DMS 273 (cell line): ENCODE results near the gene BCL2L11.

Experiments used
- DNase-seq: peaks from one replicate; lab custom pipeline; 2025; ENCODE audit not compliant: unreplicated experiment; lab: John Stamatoyannopoulos, UW

The BCL2L11 gene

DNA sequence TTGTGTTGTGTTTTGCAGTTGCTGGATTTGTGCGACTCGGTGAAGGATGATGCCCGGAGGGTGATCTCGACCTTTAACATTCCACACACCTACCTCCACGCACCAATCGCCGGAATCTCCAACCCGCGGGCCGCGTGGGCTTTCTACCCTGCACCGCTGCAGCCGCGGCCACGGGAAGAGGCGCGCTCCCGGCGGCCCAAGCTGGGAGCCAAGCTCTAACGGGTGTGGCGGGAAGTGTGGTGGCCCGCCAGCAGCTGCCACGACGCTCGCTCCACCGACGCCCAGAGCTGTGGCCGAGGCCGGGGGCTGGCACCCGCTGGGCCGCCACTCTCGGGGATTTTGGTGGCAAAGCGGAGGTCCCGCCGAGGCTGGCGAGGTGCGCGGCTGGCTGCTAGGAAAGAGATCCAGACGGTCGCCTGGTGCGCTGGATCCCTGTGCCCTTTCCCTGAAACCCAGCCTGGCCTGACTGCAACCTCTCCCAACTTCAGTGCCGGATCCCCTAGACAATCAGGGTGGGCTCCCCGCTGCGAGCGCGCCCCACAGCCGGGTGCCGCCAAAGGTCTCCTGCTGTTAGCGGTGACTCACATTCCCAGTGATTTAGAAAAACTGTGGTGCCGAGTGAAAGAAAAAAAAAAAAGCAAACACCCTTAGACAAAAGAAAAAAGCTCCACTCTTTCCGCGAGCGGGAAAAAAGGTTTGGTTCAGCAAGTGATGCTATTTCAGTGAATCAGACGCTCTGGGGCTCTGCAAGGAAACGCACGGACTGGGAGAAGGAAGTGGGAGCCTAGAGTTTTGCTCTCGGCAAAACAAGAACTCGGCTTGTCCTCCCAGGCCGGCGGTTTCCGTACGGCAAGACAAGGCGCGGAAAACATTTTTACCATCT is 2.9 kb upstream of the BCL2L11 start:
- peak; percentile 58 for DNase-seq

DNA sequence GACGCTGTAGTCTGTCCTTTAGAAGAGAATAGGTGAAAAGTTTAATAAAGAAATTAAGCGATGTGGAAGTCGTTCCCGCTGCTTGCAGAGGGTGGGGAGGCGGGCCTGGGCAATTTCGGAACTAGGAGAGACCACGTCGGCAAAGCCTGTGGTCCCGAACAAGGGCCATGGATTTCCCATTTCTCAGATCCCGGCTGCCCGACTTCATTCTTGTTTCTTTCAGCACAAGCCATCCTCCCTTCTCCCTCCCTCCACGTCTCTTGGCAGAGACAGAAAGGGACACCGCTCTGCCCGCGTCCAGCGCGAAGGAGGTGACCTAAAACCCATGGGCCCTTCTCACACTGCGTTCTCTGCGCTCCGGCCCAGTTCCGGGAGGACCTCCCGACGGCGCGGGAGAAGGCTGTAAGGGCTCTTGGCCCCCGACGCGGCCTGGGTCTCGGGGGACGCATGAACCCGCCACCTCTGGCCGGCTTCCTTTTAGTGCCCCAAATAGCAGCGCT is 2.2 kb upstream of the BCL2L11 start:
- DNase-seq: no peak

DNA sequence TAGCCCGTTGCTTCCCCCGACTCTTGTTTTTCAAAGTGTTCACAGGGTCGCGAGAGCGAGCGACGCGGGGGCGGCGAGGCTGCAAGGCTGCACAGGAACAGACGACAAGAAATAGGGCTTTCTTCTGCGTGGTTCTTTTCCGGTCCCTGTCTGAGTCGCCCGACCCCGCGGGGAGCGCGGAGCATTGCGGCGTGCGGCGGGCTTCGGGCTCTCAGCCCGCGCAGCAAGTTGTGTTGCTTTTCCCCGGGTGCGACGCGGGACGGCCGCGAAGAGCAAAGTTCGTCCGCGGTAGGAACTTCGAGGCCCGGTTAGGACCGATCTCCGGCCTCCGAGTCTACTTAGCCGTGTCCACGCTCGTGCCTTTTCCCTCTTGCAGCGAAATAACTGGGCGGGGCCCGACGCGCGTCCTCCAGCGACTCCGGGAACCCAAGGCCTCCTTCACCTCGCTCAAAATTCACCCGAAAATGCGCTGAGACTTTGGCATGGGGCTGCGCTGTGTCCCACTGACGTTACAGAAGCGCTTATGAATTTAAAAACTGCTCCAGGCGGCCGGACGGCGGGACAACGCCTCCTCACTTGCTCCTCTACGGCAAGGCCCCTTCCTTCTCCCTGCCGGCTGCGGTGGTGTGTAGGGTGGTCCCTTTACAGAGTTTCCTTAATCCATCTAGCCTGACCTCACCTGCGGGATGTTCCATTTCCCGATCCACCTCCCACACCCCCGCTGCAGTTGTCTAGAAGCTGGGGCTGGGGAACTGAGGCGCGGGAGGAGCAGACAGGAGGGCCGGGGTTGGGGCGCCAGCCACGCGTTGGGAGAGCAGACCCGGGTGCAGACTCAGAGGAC is 1.5 kb upstream of the BCL2L11 start:
- DNase-seq: no peak

DNA sequence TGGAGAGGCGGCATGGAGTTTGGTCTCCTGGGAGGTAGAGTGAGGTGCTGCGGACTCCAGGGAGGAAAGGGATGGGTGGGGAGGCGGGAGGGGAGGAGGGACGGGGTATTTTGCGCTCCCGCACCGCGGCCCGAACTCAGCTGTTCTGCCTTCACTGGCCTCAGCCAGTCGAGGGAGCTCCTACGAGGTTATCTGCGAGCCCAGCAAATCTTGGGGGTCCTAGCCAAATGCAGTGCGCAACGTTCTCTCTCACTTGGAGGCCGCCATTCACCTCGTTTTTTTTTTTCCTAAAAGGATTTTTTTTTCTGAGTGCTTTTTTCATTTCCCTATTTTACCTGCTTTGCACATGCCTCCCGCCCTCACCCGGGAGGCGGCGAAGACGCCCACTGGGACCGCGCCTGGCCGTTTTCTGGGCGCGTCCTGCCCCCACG is 877 bp upstream of the BCL2L11 start:
- no peak for DNase-seq

- DNase-seq: peak; percentile 87
Measured at GRCh38 chr2:111121028-111121827, 514 bp downstream of the BCL2L11 start.

- DNase-seq: peak; percentile 97
Measured at GRCh38 chr2:111121828-111122630, 1.3 kb downstream of the BCL2L11 start.

- DNase-seq: peak; percentile 54
Measured at GRCh38 chr2:111122631-111123421, 2.1 kb downstream of the BCL2L11 start.

DNA sequence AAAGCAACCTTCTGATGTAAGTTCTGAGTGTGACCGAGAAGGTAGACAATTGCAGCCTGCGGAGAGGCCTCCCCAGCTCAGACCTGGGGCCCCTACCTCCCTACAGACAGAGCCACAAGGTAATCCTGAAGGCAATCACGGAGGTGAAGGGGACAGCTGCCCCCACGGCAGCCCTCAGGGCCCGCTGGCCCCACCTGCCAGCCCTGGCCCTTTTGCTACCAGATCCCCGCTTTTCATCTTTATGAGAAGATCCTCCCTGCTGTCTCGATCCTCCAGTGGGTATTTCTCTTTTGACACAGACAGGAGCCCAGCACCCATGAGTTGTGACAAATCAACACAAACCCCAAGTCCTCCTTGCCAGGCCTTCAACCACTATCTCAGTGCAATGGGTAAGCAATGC is 3.0 kb downstream of the BCL2L11 start:
- DNase-seq: no peak

- DNase-seq: no peak
Measured at GRCh38 chr2:111126581-111126980, 5.9 kb downstream of the BCL2L11 start.

GRCh38 chr2:111127351-111127750 is 6.6 kb downstream of the BCL2L11 start:
- no peak for DNase-seq

GRCh38 chr2:111128096-111128495 is 7.4 kb downstream of the BCL2L11 start:
- no peak for DNase-seq

- DNase-seq: no peak
Measured at GRCh38 chr2:111133603-111134002, 12.9 kb downstream of the BCL2L11 start.

DNA sequence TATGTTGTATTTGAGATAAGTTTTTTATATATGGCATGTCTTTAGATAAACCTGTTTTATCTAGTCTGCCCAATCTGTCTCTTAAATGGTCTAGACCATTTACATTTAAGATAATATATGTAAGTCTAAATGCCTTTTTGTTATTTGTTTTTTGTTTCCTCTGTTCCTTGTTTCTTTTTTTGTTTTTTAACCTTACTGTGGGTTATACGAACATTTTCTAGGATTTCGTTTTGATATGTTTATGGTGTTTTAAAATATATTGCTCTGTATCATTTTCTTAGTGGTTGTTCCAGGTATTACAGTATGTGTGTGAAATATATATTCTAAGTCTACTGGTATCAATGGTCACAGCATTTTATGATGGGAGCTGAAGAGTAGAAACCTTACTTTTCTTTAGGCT is 13.3 kb downstream of the BCL2L11 start:
- no peak for DNase-seq

- DNase-seq: no peak
Measured at GRCh38 chr2:111135237-111135909, 14.7 kb downstream of the BCL2L11 start.

DNA sequence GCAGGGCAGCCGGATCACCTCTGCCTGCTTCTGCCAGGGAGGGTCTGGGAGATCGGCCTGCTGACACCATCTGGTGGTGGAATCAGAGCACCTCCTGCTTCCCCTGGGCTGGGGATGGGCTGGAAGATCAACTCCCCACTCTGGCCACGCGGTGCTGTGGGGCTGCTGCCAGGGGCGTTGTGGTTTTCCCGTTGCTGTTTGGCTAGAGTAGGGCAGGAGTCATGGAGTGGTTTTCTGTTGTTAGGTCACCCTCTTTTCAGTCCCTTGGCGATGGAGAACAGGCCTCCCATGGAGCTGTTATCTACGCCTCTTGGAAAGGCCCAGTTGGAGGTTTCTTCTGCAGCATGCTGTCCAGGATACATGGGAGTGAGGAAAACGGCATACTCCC is 15.2 kb downstream of the BCL2L11 start:
- DNase-seq: peak; percentile 63

GRCh38 chr2:111138839-111139238 is 18.1 kb downstream of the BCL2L11 start:
- no peak for DNase-seq

GRCh38 chr2:111139637-111140317 is 19.1 kb downstream of the BCL2L11 start:
- DNase-seq: no peak

DNA sequence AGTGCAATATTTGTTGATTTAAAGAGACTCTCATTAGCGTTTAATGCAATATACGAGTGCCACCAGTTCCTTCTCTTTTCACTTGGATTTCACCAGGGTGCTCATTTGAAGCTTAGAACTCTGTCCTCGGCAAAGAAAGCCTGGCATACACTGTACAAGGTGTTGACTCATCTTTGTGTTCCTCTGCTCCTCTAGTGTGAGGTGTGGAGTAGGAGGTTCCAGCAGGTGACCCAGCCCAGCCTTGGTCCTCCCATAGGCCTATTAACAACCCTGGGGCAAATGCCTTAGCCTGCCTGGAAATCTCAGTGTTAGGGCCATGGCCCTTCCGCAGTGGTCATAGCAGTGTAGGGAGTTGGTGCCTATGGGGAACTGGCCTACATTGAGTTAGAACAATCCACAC is 20.1 kb downstream of the BCL2L11 start:
- DNase-seq: no peak
